GM21528 (cell line): ENCODE measurements around the gene CD82.
"Not testable (repeated sequence)": the region's sequence is repeated elsewhere in the genome, so short reads cannot be mapped to it uniquely, and the experiment has no call there.

Source experiments
- ATAC-seq: cut with Tn5 transposase; IDR thresholded peaks from one replicate; pipeline ENCODE4 v1.9.1; 2021; ENCODE audit warnings: mild to moderate bottlenecking, moderate library complexity; ENCODE audit not compliant: unreplicated experiment, low FRiP score

Gene CD82

DNA sequence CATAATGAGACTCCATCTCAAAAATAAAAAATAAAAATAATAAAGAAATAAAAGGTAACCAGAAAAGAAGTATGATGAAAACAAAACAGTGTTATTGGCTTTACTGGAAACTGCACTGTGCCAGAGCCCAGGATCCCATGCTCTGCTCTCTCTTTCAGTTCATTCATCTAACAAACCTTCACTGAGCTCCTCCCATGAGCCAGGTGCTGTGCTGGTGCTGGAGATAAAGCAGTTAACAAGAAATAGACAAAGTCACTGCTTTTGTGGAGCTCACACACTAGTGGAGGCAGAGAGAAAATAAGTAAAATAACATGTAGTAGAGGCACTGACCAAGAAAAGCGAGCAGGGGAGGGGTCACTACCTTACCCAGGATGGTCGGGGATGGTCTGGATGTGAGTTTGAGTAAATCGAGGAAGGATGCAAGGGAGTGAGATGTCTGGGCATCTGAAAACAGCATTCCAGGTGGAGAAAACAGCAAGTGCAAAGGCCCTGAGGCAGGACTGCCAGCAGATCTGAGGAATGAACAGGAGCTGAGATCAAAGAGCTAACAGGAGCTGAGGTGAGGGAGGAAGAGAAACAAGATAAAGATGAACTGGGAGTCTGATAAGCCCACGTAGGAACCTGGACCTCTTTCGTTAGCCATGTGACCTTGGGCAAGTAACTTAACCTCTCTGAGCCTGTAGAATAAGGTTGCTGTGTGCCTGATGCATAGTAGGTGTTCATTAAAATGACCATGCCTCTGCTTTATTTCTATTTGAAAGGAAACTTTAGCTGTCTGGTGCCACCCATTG, 31.3 kb upstream of the CD82 start:
- no peak for ATAC-seq

DNA sequence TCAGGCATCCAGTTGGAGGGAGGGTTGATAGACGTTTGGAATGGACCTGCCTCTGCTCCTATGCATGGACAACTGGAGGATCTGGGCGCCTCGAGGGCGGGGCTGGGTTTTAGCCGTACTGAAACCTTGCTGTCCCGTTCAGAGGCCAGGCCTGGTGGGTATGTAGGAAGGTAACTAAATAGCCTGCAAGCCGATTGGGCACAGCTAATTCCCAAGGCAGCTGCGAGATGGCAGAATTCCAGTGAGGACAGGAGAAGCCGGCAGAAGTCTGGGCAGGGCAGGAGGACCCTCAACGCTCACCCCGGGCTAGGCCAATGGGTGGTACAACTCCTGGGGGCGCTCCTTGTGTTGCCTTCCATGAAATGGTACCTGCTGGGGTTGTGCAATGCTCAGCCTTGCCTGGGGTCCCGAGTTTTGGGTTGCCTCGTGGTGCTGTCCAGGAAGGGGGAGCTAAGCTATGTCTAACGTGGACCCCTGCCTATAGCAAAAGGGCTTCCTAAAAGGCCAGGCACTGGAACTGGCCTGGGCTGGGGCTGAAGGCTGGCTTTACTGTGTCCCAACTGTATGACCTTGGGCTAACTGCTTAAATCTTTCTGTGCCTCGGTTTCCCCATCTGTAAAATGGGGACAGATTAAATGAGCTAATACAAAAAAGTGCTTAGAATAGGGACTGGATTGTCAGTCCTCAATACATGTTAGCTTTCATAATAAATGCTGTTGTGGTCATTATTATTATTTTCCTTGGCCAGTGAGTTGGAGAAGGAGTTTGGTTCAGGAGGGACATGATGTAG, 30.1 kb upstream of the CD82 start:
- no peak for ATAC-seq

DNA sequence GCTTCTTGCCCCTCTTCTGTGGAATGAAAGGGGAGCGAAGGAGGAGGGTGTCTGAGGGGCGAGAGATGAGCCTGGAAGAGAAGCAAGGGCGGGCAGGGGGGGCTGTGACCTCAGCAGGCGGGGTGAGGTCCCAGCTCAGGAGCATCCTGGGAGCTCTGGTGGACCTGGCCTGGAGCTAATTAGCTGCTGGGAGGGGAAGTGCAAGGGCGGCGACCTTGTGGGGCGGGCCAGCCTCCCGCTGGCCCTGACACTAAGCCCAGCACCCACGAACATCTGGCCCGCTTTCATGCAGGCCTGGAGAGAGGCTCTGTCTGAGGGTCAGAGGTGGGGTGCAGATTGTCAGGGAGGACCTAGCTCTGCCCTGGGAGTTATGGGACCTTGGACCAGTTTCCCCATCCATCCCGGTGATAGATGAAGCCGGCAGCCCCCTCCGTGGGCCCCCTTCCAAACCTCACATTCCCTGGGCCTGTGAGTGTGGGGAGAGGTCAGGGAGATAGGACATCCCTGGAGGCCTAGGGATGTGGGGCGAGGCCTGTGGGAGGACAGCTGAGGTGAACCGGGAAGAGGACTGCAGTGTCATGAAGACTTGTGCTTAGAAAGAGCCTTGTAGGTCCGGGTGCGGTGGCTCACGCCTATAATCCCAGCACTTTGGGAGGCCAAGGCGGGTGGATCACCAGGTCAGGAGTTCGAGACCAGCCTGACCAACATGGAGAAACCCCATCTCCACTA, 28.5 kb upstream of the CD82 start:
- ATAC-seq = no peak

DNA sequence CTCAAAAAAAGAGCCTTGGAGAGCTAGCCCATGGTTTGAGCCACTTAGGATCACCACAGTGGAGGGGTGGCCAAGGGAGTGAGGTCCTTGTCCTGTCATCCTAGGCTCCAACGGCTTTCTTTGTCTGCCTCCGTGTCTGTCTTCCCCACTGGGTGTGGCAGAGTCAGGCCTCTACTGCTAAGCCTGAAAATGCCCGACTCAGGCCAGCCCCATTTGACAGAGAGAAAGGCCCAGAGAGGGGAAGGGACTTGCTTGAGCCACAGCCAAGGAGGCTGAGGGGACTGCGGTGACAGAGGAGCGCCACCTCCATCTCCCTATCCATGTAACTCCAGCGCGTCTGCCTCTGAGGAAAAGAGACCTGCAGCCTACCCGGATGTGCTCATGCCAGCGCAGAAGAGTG, 27.8 kb upstream of the CD82 start:
- no peak for ATAC-seq

DNA sequence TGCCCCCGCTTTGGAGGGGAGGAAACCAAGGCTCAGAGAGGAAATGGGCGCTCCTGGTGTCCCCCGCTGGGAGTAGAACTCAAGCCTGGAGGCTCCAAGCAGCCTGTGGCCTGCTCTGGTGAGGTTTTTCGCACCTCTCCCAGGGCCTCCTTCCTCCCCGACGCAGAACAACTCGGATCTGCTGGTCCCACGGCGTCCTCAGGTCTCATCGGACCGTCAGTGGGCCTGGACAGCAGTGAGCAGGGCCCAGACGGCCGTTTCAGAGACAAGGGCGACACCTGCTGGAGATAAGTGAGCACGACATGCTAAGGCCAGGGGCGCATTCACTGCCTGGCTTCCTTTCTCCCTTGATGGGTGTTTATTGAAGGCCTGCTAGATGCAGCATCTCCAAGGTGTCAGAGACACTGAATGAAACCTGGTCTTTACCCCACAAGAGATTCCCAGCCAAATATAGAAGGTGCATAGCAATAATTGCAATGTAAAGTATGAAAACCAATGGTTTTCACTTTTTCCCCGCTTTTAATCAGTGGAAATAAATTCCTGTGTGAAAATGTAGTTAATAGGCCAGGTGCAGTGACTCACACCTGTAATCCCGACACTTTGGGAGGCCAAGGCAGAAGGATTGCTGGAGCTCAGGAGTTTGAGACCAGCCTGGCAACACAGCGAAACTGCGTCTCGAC, 26.9 kb upstream of the CD82 start:
- ATAC-seq = peak; percentile 79

DNA sequence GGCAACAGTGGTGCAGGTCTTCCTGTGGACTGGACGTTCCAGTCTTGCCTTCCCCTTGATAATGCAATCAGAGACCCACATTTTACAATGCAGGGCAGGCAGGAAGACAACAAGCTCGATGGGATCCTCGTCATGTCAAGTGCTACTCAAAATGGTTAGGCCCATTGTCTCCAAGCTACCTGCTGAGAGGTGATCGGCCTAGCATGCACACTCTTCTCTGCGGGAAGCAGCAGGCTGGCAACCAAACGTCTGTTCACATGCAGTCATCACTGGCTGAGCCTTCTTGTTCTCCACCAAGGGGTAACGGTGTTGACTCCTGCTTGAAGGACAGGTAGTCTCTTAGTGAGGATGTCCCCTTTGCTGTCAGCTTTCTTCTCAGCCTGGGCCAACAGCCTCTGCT, 25.5 kb upstream of the CD82 start:
- no peak for ATAC-seq

DNA sequence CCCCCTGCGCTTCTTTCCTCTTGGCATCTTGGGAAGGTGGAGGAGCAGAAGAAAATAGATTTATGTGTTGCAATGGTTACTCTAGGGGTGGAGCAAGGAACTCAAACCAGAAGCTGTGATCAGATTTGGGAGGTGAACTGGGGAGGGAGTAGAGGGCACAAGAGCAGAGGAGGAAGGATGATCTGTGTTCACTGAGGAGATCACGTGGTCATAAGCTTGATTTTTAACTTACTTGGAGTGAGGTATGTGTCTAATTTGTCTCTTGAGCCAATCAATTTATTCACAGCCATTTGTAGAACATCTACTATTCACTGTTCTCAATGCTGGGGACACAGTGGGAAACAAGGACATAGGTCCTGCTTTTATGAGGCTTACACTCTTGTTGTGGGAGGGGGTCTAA, 24.8 kb upstream of the CD82 start:
- ATAC-seq = no peak

DNA sequence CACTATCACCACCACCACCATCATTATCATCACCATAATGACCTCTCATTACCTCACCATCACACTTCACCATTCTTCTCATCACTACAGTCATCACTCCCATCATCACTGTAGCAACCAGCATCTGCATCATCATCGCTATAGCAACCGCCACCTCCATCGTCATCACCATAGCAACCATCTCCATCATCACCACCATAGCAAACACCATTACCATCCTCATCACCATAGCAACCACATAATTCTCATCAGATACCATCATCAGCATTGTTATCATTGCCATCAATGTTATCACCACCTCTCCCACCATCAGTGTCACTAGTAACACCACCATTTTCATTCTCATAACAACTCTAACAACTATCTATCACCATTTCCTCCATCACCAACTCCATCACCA, 23.1 kb upstream of the CD82 start:
- ATAC-seq = no peak

DNA sequence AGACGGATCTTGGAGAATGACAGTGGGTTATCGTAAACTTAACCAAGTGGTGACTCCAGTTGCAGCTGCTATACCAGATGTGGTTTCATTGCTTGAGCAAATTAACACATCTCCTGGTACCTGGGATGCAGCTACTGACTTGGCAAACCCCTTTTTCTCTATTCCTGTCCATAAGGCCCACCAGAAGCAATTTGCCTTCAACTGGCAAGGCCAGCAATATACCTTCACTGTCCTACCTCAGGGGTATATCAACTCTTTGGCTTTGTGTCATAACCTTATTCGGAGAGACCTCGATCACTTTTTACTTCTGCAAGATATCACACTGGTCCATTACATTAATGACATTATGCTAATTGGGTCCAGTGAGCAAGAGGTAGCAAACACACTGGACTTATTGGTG, 18.5 kb upstream of the CD82 start:
- ATAC-seq = not testable (repeated sequence)

DNA sequence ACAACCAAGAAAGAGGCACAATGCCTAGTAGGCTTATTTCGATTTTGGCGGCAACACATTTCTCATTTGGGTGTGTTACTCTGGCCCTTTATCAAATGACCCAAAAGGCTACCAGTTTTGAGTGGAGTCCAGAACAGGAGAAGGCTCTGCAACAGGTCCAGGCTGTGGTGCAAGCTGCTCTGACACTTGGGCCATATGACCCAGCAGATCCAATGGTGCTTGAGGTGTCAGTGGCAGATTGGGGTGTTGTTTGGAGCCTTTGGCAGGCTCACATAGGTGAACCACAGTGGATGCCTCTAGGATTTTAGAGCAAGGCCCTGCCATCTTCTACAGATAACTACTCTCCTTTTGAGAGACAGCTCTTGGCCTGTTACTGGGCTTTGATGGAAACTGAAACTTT, 17.9 kb upstream of the CD82 start:
- not testable (repeated sequence) for ATAC-seq

DNA sequence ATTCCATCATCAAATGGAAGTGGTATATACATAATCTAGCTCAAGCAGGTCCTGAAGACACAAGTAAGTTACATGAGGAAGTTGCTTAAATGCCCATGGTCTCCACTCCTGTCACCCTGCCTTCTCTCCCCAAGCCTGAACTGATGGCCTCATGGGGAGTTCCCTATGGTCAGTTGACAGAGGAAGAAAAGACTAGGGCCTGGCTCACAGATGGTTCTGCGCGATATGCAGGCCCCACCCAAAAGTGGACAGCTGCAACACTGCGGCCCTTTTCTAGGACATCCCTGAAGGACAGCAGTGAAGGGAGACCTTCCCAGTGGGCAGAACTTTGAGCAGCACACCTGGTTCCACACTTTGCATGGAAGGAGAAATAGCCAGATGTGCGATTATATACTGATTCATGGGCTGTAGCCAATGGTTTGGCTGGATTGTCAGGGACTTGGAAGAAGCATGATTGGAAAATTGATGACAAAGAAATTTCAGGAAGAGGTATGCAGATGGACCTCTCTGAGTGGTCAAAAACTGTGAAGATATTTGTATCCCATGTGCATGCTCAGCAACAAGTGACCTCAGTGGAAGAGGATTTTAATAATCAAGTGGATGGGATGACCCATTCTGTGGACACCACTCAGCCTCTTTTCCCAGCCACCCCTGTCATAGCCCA, 17.3 kb upstream of the CD82 start:
- ATAC-seq = no peak

DNA sequence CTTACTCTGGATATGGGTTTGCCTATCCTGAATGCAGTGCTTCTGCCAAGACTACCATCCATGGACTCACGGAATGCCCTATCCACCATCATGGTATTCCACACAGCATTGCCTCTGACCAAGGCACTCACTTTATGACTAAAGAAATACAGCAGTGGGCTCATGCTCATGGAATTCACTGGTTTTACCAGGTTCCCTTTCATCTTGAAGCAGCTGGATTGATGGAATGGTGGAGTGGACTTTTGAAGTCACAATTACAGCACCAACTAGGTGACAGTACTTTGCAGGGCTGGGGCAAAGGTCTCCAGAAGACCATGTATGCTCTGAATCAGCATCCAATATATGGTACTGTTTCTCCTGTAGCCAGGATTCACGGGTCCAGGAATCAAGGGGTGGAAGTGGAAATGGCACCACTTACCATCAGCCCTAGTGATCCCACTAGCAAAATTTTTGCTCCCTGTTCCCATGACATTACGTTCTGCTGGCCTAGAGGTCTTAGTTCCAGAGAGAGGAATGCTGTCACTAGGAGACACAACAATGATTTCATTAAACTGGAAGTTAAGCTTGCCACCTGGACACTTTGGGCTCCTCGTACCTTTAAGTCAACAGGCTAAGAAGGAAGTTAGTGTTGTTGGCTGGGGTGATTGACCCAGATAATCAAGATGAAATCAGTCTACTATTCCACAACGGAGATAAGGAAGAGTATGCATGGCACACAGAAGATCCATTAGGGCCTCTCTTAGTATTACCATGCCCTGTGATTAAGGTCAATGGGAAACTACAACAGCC, 16.3 kb upstream of the CD82 start:
- ATAC-seq = not testable (repeated sequence)

DNA sequence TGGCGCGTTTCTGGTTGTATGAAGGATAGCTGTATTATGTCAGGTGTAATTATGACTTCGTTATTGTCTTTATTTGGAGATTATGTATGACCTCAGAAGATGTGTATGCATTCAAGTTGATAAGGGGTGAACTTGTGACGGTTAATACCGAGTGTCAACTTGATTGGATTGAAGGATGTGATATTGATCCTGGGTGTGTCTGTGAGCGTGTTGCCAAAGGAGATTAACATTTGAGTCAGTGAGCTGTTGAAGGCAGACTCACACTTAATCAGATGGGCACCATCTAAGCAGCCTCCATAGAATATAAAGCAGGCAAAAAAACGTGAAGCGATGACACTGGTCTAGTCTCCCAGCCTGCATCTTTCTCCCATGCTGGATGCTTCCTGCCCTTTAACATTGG, 15.3 kb upstream of the CD82 start:
- no peak for ATAC-seq

DNA sequence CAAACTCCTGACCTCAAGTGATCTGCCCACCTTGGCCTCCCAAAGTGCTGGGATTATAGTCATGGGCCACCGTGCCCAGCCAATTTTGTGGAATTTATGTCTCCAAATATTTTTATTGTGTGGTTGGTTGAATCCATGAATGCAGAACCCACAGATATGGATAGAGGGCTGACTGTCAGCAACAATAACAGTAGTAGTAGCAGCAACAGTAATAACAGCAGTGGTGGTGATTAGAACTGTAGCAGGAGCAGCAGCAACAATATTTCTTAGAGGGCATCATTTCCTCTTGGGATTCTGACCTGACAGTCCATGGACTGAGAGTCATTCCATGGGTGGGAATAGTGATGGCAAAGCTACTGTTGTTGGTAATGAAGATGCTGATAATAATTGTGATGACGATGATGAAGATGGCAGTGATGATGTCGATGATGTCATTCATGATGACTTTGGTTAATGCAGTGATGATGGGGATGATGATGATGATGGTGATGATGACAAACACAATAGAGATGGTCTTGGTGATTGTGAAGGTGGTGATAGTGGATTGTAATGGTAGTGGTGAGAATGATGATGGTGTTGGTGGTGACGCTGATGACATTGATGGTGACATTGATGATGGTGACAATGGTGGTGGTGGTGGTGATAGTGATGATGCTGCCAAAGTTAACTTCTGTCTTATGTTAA, 13.9 kb upstream of the CD82 start:
- no peak for ATAC-seq

DNA sequence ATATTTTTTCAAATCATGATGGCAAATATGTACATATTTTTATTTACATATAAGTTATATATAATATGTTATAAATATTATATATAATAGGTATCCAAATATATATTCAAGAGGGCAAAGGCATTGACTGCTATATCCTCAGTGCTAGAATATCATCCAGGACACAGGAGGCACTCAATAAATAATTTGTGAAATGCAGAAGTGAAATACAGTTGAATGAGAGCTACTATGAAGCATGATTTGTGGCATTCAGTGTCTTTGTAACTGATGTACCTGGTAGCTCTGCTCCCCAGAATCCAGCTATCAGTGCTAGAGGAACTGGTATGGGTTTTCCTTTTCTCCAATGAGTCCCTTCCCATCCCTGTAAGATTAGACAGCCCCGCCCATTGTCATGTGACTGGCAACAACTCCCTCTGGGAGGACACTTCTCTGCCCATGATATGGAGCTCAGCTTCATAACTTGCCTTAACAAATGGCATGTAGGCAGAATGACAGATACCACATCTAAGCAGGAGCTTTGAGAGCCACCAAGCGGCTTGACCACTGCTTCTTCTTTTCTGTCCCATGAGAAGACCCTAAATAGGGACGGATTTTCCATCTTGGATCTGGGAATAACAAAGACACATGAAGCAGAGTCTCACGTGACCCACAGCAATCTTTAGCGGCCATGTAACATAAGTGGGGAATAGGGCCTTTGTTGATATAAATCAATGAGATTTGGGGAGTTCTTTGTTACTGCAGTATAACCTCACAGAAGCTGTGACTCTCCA, 10.2 kb upstream of the CD82 start:
- ATAC-seq = no peak

DNA sequence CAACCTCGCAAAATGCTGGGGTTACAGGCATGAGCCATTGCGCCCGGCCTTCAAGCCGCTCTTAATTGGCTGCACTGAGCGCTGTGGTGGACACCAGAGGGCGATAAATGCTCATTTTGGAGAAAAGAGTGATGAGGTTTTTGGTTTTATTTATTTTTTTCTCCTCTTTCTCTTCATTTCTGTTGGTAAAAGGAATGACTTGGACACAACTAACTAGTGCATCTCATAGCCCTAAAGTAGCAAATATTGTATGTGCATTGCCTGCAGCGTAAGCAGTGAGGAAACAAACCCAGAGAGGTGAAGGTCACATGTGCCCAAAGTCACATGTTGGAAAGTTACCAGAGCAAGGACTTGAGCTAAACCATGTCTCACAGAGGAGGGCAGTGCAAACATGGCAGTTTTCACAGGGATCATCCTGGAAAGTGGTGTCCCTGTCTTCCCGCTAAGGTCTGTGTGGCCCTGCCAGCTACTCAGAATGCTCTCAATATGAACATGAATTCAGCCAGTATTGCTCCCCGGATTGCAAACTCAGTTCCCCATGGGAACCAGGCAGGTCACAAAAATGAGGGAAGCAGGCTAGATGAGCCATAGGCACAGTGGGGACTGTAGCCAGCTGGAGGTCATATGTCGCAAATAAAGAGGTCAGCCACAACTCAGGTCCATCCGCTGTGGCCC, 8.6 kb upstream of the CD82 start:
- ATAC-seq = no peak

DNA sequence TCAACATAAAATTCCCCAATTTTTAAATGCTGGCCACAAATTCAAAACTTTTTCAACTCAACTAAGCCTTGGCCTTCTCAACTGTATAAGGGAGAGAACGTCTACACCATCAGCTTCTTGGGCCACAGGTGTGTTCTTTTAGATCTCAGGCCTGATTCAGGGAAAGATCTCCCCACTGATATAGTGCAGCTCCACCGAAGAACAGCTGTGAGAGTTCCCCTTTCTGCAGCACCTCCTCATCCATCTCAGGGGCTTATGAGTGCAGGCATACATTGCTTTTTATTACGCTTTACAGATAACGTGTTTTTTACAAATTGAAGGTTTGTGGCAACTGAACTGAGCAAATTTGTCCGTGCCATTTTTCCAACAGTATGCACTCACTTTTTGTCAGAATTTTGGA, 8.0 kb upstream of the CD82 start:
- ATAC-seq = no peak
